NCI-H69 (cell line): ENCODE results near the gene CCSER1.
A peak's percentile ranks its signal among the peaks of the same experiment; 100 is the strongest.

Experiments
- DNase-seq: peaks from one replicate; lab custom pipeline; 2025; lab: John Stamatoyannopoulos, UW

The CCSER1 gene

GRCh38 chr4:90958256-90958895, 831.2 kb downstream of the CCSER1 start:
- DNase-seq = peak; percentile 32

GRCh38 chr4:90960433-90960832, 833.2 kb downstream of the CCSER1 start:
- DNase-seq = no peak

GRCh38 chr4:90960840-90961239, 833.6 kb downstream of the CCSER1 start:
- DNase-seq = peak; percentile 79

- no peak for DNase-seq
Measured at GRCh38 chr4:90970021-90970420, 842.8 kb downstream of the CCSER1 start.

DNA sequence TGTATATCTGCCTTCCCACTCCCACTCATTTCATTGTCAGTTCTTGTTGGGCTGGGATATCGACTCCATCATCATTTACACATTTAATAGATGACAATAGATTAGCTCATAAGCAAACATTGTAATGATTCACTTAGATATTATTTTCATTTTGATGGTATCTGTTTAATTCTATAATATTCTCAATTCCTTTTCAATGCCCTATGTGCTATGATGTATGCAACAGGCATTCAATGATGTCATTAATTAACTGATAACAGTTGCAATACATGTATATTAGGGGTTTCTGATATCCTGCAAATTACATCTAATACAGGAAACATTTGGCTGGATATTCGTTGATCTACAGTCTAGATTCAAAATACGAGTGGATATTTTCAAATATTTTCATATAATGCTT, 850.5 kb downstream of the CCSER1 start:
- DNase-seq = no peak

DNA sequence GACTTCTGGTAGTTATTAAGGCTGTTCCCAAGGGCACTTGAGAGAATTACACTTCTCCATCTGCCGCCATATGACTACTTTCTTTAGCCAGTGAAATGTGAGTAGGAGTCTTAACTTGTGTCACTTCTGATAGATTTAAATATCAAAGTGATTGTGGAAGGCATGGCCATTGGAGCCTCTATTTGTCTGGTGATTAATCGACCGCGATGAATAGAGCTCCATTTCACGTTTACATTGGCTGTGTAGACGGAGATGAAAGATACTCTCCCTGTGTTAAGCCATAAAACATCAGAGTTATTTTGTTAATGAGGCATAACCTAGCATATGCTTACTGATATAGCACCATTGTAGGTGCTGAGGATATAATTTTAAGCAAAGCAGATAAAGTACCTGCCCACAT, 852.4 kb downstream of the CCSER1 start:
- DNase-seq = peak; percentile 94

- no peak for DNase-seq
Measured at GRCh38 chr4:90982813-90983212, 855.6 kb downstream of the CCSER1 start.

DNA sequence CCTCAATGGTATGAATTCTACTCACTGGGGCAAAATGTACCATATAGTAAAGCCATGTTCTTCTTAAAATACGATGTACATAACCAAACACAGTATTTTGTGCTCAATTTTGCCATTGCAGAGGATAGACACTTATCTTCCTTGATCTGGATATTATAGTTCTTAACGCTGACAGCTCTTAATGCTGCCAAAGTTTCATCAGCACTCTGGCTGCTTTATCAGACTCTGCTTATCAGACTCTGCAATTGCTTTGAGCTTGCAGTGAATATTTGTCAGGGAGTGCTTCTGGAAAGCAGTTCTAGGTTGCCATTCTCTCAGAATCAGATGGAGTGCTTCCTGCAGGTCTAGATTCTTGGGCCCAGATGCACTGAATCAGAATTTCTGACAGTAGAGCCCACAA, 863.1 kb downstream of the CCSER1 start:
- DNase-seq = no peak

- DNase-seq = no peak
Measured at GRCh38 chr4:90992213-90992612, 865.0 kb downstream of the CCSER1 start.

- DNase-seq = no peak
Measured at GRCh38 chr4:90994851-90995574, 867.8 kb downstream of the CCSER1 start.

GRCh38 chr4:90995996-90996395, 868.8 kb downstream of the CCSER1 start:
- DNase-seq = no peak

DNA sequence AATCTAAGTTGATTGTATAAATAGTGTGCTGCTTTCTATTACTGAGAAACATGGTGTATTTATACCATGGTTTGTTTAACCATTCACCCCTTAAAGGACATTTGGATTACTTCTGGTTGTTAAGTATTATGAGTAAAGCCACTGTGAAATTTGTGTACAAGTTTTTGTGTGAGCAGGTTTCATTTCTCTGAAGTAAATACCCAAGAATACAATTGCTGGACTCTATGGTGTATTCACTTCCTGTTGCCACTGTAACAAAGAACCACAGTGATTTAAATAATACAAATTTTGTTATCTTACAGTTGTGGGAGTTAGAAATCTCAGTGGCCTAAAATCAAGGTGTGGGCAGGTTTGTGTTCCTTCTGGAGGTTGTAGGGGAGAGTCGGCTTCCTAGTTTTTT, 869.6 kb downstream of the CCSER1 start:
- DNase-seq = no peak

DNA sequence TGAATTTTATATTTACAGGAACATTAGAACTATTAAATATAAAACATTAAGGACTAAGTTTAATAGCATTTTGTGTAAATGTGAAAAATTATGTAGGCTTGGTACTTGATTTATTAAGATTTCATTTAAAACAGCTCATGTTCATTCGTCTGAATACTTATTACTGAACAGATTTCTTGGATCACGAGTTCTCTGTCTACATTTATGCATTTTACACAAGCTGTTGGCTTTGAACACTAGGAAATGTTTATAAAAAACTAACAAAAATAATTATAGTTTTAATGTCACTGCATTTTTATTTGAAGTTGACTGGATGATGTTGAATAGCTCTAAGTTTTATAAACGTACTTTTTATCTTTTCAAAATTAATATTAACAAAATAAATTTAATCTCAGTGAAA, 888.7 kb downstream of the CCSER1 start:
- no peak for DNase-seq

DNA sequence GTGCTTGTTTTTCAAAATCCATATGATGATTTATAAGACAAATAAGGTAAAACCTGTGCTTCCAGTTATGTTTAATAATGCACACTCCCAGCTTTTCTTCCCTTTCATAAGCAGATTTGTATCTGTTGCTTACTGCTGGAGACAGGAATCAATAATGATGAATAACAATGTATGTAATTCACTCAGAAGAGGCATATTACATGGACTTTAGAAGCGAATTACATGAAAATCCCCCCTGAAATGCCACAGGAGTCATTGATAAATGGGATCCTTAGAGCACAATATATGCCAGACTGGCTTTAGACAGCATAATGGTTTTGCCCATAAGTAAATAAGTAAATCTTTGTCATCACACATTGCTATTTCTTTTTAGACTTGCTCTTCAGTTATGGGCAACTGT, 892.3 kb downstream of the CCSER1 start:
- DNase-seq = no peak

- DNase-seq = peak; percentile 5
Measured at GRCh38 chr4:91025241-91026148, 898.3 kb downstream of the CCSER1 start.

DNA sequence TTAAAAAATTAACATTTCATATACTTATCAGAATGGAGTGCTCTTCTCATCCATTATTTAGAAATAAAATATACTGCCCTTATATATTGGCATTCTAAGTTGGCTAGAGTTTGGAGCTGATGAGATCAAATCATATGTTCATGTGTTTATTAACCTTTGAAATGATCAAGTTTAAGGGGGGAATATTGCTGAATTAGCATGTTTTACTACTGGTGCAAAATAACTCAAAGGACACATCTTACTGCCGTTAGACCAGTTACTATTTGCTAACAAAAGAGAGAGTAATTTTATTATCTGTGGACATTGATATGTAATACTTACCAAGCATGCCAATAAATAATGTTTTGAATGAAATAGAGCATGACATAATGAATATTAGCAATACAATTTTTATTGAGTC, 901.0 kb downstream of the CCSER1 start:
- no peak for DNase-seq

GRCh38 chr4:91031761-91032160, 904.6 kb downstream of the CCSER1 start:
- DNase-seq = no peak

DNA sequence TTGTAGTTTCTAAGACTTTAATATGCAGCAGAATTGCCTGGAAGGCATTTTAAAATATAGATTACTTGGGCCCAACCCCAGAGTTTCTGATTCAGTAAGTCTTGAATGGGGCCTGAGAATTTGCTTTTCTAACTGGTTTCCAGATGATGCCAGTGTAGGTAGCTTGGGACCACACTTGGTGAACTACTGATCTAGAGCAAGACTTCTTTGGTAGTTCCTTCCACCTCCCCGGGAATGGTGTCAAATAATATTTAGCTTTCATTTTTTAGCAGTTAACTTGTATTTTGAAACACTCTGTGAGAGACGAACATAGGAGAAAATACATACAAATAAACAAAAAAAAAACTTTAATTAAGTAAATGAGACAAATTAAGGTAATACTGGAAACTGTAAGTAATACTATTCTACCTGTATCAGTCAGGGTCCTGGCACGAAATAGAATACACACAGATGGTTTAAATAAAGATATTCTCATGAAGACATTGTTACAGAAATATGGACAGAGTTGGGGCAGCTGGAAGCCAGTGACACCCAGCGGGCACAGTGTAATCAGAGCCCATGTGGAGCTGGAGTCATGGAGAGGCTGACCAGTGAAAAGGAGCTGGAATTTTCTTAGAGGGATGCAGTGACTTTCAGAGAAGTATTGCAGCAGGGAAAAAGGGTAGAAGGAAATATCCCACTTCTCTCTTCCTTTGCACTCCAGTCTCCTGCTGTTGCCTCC, 905.7 kb downstream of the CCSER1 start:
- no peak for DNase-seq

DNA sequence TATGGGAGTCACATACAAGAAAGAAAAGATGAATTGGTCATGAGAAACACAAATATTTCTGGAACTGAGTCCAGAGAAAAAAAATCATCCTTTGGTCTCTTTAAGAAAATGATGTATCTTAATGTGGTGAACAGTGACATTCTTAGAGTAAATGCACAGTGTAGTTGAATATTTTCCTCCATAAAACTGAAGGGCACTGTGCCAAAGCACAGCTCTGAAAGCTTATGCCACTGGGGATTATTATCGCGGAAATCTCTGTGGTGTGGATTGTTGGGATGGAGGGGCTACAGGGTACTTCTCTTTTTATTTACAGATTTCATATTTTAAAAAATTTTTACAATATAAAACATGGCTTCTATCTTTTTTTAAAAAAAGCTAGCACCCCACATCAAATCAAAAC, 908.1 kb downstream of the CCSER1 start:
- DNase-seq = no peak

DNA sequence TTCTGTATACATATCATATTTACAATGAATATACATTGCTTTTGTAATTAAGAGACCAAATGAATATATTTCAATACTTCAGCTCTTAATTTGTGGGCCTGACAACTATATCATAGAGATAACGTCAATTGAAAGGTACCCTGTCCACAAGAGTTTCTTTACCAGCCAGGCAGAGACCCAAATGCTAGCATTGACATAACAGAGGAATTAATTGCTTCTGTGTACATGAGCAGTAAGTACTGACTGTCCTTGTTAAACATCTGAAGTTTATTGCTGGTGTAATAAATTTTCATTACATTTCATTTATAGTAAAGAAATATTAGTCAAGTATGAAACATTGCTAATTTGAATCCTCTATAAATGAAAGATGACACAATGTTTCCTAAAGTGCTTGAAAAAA, 910.8 kb downstream of the CCSER1 start:
- no peak for DNase-seq

DNA sequence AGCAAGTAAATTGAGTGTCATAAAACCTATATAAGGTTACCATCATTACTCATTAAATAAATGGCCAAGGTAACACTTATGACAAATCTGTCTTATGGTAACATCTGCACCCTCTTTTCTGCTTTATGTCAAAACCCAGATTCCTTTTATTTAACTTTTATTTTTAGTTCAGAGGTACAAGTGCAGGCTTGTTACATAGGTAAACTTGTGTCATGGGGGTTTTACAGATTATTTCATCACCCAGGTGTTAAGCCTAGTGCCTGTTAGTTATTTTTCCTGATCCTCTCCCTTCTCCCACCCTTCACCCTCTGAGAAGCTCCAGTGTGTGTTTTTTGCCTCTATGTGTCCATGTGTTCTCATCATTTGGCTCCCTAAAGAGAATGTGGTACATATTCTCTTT, 930.7 kb downstream of the CCSER1 start:
- peak; percentile 62 for DNase-seq

DNA sequence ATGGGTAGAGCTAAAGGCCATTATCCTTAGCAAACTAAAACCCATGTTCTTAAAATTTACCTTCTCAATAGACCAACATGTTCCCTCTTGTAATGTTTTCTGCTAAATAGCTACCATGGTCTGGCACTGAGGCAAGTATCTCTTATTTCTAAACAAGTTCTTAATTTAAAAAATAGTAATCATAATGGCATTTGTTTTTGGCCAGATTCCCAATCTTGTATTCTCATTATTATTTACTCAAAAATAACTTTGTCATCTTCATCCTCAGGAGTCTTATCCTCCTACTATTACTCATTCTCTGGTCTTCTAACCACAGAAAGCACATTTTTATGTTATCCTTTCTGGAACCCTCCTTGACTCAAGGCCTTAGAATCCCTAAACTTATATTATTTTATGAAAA, 931.2 kb downstream of the CCSER1 start:
- DNase-seq = no peak
